GM21360 (cell line): Measurements from ENCODE around the gene PIGT.

Experiments
- ATAC-seq: cut with Tn5 transposase; IDR thresholded peaks from one replicate; pipeline ENCODE4 v1.9.1; 2021; ENCODE audit warnings: mild to moderate bottlenecking, moderate library complexity; ENCODE audit not compliant: unreplicated experiment

PIGT gene

DNA sequence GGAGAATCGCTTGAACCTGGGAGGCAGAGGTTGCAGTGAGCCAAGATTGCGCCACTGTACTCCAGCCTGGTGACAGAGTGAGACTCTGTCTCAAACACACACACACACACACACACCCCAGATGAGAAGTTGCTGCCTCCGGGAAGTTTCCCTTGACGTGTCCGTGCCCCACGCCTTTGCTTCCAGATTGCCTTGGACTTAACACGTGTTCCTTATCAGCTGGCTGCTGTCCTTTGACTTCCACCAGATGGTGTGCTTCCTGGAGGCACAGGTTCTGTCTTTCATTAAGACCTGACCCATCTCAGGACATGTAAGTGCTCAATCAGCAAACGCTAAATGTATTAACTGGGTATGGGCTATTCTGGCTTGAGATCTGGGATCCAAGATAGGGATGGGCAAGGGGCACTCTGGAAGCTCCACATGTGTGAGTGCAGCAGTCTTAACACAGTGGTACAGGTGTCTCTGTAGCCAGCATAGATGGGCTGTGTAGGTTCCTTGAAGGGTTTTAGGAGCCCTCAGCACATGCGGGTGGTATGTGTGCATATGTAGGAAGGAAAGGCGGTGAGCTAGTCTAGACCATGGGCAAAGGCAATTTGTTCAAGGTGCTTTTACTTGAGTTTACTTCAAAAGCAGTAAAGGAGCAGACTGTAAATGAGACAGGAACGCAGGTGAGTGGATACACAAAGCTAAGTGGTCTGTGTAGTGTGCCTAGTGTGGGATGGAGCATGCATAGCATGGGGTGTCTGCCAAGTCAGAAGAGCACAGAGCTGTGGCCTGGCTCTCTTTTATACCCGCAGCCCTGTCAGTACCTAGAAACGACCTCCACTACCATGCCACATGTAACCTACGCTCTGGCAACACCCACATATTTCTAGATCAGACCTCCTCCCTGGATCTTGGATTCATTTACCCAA, 11.6 kb downstream of the PIGT start:
- ATAC-seq: no peak

DNA sequence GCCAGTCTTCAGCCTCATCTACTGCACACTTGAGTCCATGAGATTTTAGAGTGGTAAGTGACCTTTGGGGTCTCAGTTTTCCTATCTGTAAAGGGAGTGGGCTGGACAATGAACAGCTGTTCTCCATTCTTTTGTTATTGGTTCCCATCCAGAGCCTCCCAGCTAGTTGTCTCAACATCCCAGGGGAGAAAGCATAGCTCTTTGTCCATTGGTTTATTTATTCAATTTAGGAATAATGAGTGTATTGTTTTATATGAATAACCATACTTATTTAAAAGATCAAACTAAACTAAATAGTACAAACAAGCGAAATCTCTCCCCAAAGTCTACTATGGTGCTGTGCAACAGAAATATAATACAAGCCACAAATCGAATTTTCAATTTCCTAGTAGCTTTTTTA, 13.7 kb downstream of the PIGT start:
- ATAC-seq: no peak

DNA sequence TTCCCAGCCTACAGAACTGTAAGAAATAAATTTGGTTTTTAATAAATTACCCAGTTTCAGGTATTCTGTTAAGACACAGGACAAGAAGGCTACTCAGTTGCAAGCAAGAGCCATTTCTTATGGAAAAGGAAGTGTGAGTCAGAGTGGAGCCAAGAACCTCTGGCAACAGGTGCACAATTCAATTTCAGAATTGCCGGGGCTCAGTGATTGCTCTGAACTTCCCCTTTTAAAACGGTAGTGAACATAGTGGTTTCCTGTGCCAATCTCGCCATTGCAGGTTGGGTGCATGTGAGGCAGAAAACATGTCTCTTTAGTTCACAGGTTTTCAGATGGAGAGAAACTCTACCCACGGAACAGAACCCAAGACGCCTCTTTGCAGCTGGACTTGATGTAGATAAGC, 16.4 kb downstream of the PIGT start:
- ATAC-seq: peak; percentile 50

DNA sequence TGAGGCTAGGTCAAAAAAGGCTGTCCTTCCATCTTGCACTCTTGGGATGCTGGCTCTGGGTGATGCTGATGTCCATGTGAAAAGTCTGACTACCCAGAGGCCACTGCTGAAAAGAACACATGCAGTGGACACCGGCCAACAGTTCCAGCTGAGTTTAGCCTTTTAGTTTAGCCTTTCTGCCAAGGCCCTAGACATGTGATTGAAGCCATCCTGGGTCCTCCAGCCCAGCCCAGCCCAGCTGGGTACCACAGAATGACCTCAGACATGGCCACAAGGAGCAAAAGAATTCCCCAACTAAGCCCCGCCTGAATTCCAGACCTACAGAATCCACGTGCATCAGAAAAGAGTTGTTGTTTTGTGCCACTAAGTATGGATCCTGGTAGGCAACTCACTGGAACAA, 17.4 kb downstream of the PIGT start:
- ATAC-seq: no peak

DNA sequence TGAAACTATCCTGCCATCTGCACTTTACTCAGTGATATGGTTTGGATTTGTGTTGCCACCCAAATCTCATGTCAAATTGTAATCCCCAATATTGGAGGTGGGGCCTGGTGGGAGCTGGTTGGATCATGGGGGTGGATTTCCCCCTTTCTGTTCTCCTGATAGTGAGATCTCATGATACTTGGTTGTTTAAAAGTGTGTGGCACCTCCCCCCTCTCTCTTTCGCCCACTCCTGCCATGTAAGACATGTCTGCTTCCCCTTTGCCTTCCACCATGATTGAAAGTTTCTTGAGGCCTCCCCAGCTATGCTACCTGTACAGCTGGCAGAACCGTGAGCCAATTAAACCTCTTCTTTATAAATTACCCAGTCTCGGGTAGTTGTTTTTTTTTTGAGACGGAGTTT, 18.0 kb downstream of the PIGT start:
- ATAC-seq: no peak

DNA sequence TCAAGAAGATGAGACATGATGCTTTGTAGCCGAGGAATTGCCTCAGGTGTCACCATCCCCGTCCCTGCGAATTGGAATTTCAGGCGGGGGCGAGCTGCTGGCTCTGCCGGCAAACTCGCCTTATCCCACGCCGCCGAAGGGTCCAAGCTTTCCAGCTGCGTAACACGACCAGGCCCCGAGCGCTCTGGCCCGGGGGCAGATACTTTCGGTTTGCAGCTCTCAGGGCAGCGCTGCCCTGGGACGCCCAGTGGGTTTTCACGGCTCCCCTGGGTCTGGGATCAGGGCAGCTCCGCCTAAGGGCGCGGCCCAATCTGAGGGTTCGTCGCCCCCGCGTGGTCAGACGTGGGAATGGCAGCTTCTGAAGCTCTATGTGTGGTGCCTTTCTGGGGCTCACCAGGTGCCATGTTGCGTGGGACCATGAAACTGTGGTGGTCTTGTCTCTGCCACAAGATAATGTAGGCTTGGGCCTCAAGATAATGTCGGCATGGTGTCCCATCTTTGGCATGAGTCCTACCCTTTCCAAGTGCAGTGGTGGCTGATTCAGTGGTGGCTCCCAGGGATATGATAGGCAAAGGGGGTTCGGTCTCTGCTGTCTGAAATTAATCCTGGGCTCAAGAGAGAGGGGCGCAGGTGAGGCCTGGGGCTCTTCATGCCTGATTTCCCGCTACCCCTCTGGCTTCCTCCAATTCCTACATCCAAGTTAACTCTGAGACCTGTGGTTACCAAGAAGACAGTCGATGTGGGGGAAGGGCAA, 21.0 kb downstream of the PIGT start:
- ATAC-seq: peak; percentile 61

DNA sequence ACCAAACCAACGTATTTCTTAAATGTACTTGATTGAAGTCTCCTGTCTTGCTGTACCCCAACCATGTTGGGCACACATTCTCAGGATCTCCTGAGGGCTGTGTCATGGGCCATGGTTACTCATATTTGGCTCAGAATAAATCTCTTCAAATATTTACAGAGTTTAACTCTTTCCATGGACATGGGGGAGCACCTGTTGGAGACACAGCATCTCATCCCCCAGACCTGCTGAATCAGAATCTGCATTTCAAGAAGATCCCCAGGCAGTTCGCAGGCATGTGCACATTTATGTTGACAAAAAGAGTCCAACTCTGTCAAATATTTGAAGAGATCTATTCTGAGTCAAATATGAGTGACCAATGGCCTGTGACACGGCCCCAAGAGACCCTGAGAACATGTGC, 24.5 kb downstream of the PIGT start:
- ATAC-seq: no peak

DNA sequence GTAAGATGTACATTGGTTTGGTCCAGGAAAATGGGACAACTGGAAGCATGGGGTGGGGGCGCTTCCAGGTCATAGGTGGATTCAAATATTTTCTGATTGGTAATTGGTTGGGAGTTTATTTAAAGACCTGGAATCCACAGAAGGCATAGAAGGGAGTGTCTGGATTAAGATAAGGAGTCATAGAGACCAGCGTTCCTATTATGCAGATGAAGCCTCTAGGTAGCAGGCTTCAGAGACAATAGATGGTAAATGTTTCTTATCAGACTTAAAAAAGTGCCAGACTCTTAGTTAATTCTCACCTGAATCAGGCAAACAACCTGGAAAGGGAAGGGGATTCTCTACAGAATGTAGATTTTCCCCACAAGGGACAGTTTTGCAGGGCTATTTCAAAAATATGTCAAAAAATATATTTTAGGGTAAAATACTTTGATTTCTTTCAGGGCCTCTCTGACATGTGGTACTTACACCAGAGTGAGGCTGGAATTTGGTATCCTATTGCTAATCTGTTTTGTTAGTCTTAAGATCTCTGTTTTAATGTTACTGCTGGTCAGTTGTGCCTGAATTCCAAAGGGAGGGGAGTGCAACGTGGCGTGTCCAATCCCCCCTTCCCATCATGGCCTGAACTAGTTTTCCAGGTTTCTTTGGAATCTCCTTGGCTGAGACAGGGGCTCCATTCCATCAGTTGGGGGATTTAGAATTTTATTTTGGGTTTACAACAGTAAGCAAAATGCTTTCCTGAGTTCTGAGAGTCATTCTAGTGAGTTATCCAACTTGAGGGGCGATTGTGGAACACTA, 25.1 kb downstream of the PIGT start:
- no peak for ATAC-seq

DNA sequence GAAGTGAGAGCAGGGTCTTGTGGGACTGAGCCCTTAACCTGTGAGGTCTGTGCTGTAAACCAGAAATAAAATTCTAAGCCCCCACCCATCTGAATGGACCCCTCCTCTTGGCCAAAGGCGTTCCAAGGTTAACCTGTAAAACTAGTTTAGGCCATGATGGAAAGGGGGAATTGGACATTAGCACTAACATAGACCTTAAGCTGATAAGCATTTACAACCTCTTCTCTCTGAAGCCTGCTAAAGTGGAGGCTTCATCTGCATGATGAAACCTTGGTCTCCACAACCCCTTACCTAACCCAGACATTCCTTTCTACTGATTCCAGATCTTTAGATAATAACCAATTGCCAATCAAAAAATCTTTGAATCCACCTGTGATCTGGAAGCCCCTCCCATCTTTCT, 25.8 kb downstream of the PIGT start:
- no peak for ATAC-seq

DNA sequence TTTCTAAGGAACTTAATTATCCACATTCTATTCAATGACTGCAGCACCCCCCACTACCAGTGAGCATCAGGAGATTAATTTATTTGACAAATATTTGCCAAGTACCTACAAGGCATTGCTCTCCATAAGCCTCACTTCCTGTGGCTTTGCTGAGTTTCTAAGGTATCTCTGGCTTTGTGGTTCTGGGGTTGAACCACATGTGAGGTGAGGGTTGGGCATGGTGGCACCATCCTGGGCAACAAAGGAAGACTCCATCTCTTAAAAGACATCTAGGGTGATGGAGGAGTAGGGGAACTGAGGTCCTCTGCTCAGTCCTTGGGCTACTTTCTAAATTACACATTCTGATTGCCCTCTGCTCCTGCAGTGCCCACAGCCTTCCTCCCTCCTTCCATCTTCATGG, 28.1 kb downstream of the PIGT start:
- no peak for ATAC-seq

DNA sequence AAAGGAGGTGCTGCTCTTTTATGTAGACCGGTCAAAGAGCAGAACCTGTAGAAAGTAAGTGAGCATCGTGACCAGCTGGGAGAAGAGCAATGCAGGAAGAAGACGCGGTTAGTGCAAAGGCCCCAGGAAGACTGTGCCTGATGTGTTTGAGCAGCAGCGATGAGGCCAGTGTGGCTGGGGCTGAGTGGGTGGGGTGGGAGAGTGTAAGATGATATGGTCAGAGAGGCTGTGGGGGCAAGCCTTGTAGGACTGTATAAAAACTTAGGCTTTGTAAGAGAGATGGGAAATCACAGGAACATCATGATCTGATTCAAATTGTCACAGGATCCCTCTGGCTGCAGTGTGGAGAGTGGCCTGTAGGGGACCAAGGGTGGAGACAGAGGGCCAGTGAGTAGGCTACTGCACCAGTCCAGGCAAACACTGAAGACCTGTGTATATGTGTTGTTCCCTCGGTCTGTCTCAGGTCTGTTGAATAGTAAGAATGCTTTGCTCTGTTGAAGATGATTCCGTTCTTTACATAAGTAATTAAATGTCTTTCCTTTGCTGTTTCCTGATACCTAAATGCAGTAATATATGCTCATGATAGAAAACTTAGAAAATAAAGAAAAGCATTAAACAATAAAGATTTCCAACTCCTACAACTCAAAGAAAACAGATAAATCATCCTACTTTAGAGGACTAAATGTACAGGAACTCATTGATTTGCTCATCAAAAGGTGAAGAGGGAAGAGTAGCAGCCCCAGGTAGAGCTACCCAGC, 30.0 kb downstream of the PIGT start:
- no peak for ATAC-seq

DNA sequence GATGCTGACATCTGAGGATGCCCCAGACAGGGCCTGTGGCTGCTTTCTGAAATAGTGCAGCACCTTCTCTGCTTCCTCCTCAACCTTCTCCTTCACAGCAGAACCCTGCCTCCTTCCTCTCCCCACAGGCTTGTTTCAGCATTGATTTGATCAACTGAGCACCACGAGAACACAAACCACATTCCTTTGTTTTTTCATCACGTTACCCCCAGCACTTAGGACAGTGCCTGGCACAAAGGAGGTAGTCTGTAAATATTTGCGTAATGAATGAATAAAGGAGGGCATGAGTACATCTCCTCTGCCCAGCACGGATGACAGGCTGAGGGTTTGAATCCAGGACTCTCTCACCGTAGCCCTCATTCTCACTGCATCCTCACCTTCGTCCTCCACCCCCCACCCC, 32.3 kb downstream of the PIGT start:
- no peak for ATAC-seq

DNA sequence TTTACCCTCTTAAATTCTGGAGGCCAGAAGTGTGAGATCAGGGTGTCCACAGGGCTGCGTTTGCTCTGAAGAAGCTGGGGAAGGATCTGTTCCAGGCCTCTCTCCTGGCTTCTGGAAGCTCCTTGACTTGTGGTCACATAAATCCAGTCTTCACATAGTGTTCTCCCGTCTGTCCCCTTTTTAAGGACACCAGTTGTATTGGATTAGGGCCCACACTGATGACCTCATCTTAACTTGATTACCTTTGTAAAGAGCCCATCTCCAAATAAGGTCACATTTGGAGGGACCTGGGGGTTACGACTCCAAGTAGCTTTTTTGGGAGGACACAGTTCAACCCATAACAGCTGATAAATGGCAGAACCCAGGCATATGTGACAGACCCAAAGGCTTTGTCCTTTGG, 33.6 kb downstream of the PIGT start:
- no peak for ATAC-seq

DNA sequence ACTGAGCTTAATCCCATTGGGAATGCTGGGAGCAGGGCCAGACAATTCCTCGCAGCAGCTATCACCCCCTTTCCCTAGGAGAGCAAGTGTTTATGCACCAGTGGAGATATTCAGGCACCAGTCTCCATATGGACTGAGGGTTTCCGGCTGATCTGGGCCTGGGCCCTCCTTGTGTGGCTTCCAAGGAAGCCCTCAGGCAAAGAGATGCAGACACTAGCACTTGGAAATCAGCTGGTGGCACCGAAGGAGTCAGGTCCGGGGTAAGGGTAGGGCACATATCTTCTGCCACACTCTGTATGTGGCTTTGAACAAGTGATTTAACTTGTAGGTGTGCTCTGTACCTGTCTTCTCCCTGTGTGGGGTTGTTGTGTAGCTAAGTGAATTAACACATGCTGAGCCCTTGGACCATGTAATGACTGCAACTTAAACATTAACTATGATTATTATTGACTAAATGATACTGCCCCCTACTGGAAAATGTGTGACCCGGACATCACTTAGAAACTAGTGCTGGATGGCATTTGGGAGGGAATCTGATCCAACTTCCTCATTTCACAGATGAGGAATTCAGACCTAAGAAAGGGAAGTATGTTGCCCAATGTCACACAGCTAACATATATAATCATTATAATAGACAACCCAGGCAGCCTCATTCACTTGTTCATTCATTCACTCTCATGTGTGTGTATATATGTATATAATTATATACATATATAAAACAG, 34.3 kb downstream of the PIGT start:
- ATAC-seq: no peak

DNA sequence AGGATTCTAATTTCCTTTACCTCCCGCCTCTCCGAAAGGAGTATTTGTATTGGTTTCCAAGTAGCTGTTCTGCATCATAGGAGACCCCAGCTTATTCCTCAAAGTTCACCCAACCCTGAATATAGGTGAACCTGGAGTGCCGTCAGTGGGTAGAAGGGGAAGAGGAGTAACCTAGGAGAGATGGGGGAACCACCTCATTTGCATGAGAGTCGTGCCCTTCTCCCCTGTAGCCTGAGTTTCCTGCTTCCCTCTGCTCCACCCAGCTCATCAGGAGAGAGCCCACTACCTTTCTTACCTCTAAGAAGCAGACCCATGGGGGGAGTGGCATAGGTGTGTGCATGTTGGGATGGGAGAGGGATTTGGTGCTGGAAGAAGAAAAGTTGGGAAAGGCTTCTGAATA, 36.3 kb downstream of the PIGT start:
- no peak for ATAC-seq

DNA sequence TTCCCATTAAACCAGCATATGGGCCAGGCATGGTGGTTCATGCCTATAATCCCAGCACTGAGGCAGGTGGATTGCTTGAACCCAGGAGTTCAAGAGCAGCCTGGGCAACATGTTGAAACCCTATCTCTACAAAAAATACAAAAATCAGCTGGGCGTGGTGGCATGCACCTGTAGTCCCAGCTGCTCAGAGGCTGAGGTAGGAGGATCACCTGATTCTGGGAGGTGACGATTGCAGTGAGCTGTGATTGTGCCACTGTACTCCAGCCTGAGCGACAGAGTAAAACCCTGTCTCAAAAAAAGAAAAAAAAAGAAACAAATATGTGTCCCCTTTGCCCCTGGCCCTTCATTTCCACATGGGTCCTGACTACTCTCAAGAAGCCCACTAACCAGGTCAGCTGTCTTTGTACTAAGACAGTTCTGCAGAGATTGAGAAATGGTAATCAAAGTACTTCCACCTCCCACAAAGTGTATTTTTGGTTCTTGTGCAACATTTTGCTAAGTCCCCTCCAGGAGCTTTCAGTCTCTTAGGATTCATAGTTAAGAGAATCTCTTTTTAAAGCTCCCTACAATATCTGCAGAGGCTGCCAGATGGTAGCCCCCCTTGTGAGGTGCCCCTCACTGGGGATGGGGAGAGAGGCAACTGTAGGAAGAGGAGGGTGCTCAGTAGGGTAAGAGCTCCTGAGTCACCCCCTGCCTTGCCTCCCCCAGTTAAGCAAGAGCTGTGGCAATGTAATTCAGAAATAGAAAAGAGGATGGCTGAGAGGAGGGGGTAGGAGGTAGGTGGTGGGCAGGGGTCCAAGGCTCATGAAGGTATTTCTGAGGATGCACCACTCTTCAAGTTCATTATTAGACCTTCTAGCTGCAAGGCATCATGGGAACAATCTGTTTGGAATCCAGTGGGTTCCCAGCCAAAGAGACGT, 37.1 kb downstream of the PIGT start:
- ATAC-seq: no peak

DNA sequence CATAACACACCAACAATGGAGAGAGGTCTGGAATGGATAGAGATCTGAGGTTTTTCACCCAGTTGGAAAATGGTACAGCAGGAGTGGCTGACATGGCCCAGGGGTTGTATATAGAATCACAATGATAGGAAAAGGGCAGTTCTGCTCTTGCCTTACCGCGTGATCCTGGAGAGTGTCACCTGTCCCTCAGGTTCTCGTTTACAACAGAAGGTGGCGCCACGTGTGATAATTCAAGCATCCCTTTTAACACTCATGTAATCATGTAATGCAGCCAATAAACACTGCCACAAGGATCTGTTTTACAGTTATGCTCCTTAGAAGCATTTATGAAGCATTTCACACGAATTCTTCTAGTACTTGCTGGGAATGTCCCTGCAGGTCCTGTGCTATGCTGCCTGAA, 40.7 kb downstream of the PIGT start:
- ATAC-seq: no peak

DNA sequence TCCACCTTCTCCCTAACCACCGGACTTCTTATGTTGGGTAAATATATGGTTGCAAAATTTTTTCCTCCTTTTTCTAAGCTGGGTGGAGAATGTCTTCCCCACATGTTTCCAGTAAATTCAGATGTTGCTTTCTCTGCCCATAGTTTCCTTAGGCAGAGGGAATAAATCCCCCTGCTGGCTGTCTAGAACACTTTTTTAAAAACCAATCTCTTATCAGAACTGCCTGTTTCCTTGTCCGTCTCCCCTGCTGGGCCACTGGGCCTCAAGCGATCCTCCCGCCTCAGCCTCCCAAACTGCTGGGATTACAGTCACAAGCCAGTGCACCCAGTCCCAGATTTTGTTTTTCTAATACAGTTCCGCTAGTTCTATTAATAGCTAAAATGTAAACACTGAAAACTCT, 43.7 kb downstream of the PIGT start:
- no peak for ATAC-seq

DNA sequence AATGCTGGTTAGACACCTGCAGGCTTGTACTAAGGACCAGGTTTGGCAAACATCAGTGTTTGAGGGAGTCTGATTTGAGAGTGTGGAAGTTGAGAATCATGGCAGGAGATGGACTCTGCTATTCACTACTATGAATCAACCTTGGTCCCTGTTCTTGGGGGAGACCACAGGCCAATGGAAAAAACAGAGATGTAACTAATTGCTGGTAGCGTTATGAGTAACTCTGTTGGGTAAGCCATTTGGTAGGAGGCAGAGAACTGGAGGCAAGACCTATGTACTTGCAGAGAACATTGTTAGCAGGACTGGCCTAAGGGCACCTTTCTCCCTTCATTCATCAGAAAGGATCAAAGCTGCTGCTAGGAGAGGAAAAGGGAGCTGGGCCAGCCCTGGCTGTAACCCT, 45.3 kb downstream of the PIGT start:
- ATAC-seq: no peak
